ENCODE results near the gene HOXC12. TPM values are rescaled to one million over a fixed set of nuclear protein-coding genes. Genes with fewer than 3 reads are reported as not detected.

HOXC12 gene
- total RNA-seq, 2 donors from 2014 or later, result not detected

DNA sequence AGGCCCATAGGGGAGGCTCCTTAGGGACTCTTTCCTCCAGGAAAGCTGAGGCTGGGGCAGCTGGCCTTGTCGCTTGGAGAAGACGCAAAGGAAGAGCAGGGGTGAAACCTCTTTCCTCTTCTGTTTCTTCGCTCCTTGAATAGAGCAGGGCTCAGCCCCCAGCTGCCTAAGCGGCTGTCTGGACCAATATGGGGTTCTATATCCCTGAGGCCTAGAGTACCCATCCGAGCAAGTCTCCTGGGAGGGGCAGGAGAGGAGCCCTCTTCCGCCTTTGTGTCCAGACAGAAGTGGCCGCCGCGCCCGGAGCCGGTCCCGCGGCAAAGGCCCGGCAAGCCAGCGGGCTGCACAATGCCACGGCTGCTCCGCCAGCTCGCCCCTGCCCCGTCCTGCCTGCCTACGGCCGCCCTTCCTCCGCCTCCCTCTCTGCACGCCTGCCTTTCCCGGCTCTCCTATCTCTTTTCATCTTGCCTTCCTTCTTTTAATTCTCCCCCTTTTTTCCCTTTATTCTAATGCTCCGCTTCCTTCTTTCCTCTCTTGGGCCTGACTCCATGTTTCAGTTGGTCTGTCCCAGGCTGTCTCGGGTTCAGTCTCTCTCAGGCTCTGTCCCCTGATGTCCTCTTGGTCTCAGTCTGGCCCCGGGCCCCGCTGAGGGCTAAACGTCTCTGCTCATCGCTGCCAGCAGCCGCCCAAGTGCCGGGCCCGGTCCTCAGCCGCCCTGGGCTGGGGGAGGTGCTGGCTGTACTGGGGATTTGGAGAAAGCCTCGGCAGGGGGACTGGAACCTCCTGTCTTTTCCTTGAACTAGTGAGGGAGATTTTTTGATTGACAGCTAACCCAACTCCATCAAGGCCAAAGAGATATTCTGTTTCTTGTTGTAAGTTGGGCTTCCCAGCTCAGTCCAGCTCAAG lies 42.8 kb downstream of the HOXC12 start:
- no peak overlapping the region for H3K27ac ChIP-seq
- no peaks in the 10 kb centered on the region for H3K9me3 ChIP-seq
- peaks cover 69 to 95% of the 10 kb centered on the region in 2 donors for H3K27me3 ChIP-seq
- H3K4me1 ChIP-seq, result peaks cover 0 to 40% of the 10 kb centered on the region in 2 donors
- H3K4me3 ChIP-seq, result no peak overlapping the region
- TF ChIP-seq, protein P1, sequence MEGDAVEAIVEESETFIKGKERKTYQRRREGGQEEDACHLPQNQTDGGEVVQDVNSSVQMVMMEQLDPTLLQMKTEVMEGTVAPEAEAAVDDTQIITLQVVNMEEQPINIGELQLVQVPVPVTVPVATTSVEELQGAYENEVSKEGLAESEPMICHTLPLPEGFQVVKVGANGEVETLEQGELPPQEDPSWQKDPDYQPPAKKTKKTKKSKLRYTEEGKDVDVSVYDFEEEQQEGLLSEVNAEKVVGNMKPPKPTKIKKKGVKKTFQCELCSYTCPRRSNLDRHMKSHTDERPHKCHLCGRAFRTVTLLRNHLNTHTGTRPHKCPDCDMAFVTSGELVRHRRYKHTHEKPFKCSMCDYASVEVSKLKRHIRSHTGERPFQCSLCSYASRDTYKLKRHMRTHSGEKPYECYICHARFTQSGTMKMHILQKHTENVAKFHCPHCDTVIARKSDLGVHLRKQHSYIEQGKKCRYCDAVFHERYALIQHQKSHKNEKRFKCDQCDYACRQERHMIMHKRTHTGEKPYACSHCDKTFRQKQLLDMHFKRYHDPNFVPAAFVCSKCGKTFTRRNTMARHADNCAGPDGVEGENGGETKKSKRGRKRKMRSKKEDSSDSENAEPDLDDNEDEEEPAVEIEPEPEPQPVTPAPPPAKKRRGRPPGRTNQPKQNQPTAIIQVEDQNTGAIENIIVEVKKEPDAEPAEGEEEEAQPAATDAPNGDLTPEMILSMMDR (IDR thresholded peaks at IDR 0.05), result no peak
- DNase-seq (ENCODE audit: low spot score), result no peak
- H3K36me3 ChIP-seq, result no peaks in the 10 kb centered on the region

DNA sequence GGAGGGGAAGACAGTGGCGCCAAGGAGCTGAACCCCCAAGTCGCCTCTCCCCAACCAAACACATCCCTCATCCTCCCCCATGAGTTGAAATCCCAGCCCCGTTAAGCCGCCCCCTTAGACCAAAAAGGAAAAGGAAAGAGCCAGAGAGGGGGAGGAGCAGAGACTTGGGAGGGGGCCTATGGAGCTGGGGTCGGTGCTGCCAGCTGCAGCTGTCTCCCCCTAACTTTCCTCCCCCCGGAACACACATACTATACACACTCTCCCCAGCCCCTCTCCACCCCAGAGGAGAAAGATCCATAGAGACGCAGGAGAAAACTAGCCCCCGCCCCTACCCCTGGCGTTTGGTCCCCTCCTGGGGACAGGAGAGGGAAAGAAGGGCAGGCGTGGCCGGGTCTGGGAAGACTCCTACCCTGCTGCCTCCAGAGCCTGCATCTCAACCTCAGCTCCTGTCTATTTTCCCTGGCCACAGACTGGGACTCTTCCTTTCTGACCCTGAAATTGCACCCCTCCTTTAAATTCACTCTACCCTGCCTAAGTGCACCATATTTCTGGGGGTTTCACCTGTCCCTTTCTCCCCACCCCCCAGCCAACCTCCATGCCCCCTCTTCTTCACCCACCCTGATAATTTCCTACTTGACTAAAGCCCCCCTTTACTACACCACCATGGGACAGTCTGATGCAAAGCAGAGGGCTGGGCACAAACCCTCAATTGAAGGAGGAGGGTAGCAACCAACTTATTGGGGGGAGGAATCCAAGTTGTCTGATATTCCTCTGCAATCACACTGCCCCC lies 43.6 kb downstream of the HOXC12 start:
- H3K4me1 ChIP-seq, result peaks cover 0 to 40% of the 10 kb centered on the region in 2 donors
- DNase-seq (ENCODE audit: low spot score), result no peak
- TF ChIP-seq, protein P1 (IDR thresholded peaks at IDR 0.05), result no peak
- no peaks in the 10 kb centered on the region for H3K36me3 ChIP-seq
- H3K27me3 ChIP-seq, result peaks cover 69 to 96% of the 10 kb centered on the region in 2 donors
- no peak overlapping the region for H3K27ac ChIP-seq
- no peak overlapping the region for H3K4me3 ChIP-seq
- H3K9me3 ChIP-seq, result no peaks in the 10 kb centered on the region

DNA sequence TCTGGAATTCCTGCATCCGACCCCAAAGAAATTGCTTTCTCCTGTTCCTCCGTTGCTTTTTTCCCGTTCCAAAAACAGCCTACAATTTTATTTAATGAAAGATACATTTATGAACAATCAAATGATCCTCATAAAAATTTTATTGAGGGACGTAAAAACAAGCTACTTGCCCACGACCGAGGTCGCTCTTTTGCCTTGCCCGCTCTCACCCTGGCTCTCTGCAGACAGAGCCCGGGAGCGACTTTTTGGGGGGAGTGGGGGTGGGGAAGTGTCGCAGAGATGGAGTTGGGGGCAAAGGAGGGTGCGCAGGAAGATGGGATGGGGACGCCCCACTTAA lies 44.2 kb downstream of the HOXC12 start:
- no peak for DNase-seq (ENCODE audit: low spot score)
- Histone ChIP-seq H3K27me3 (peaks cover 67 to 92% of the 10 kb centered on the region in 2 donors), H3K9me3 (no peaks in the 10 kb centered on the region), H3K4me3 (no peak overlapping the region), H3K4me1 (peaks cover 0 to 40% of the 10 kb centered on the region in 2 donors), H3K27ac (no peak overlapping the region), H3K36me3 (no peaks in the 10 kb centered on the region)
- TF ChIP-seq, protein P1 (IDR thresholded peaks at IDR 0.05), result no peak

DNA sequence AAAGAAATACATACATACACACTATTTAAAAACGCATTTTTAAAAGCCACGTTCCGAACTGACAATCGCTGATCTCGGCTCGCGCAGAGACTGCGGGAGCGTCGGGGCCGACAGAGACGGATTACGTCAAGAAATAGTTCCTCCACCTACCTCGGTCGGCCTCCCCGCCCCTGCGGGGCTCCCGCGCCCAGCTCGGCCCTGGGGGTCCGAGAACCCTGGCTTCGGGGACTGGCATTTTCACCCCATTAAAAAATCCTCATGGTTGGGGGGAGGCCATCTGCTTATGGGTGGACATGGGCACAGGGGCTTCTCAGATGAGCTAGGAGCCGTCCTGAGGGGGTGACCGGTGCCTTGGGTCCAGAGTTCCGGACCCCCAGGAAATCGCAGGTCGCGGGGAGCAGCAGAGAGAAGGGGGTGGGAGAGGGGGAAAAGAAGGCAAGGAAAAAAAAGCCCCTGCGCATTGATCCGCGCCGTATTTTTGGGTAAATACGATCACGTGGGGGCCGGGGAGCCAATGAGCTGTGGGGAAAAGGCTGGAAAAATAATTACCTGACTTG lies 44.9 kb downstream of the HOXC12 start:
- H3K4me3 ChIP-seq, result peak overlapping the region in 1 of 2 donors; percentile 34
- H3K27me3 ChIP-seq, result peaks cover 63 to 85% of the 10 kb centered on the region in 2 donors
- H3K36me3 ChIP-seq, result no peaks in the 10 kb centered on the region
- TF ChIP-seq, protein P1 (IDR thresholded peaks at IDR 0.05), result no peak
- H3K4me1 ChIP-seq, result peaks cover 0 to 32% of the 10 kb centered on the region in 2 donors
- DNase-seq (ENCODE audit: low spot score), result no peak
- H3K27ac ChIP-seq, result no peak overlapping the region
- no peaks in the 10 kb centered on the region for H3K9me3 ChIP-seq

DNA sequence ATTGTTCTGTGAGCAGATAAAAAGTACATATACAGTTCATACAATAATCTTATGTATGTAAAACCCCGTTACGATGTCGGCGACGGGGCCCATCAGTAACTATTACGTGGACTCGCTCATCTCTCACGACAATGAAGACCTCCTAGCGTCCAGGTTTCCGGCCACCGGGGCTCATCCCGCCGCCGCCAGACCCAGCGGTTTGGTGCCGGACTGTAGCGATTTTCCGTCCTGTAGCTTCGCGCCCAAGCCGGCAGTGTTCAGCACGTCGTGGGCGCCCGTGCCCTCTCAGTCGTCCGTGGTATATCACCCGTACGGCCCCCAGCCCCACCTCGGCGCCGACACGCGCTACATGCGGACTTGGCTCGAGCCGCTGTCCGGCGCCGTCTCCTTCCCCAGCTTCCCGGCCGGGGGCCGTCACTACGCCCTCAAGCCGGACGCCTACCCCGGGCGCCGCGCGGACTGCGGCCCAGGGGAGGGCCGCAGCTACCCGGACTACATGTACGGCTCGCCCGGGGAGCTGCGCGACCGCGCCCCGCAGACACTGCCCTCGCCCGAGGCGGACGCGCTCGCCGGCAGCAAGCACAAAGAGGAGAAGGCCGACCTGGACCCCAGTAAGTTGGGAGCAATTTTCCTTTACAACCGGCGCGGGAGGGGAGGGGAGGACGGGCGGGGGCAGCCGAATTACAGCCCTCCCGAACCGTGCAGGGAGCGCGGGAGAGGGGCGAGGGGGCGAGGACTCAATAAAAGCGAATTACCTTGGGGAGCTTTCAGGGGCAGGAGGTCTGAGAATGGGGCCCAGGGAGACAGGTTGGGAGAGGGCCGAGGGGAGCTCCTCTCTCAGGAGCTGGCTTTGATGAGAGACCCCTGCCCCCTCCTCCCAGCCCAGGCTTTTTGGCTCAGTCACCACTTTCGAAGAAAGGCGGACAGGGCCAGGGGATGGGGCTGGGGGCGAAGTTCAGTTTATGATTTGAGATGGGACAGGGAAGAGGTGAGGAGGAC lies 45.7 kb downstream of the HOXC12 start, which contains the start of gene HOXC9:
Gene HOXC9, plus strand, starts transcription at position 46 of the 999 bp plus-strand sequence. Its CDS starts 28 bp downstream, at position 74.
- no peaks in the 10 kb centered on the region for H3K36me3 ChIP-seq
- DNase-seq (ENCODE audit: low spot score), result no peak
- no peaks in the 10 kb centered on the region for H3K9me3 ChIP-seq
- TF ChIP-seq, protein P1 (IDR thresholded peaks at IDR 0.05), result no peak
- peaks cover 62 to 77% of the 10 kb centered on the region in 2 donors for H3K27me3 ChIP-seq
- peak within 1 kb of the TSS; percentile 9 to 34 for H3K4me3 ChIP-seq
- peaks cover 0 to 24% of the 10 kb centered on the region in 2 donors for H3K4me1 ChIP-seq
- no peak within 1 kb of the TSS for H3K27ac ChIP-seq
